HG02970 (cell line): Measurements from ENCODE around the gene CPNE5.

Experiments used
- ATAC-seq: cut with Tn5 transposase; IDR thresholded peaks from one replicate; pipeline ENCODE4 v1.9.1; 2021; ENCODE audit warnings: mild to moderate bottlenecking, moderate library complexity, moderate number of reproducible peaks; ENCODE audit not compliant: unreplicated experiment, low FRiP score

The CPNE5 gene

GRCh38 chr6:36858407-36858981 is 19.2 kb upstream of the CPNE5 start:
- ATAC-seq = no peak

- no peak for ATAC-seq
These were observed 18.1 kb upstream of the CPNE5 start for GRCh38 chr6:36857325-36857724.

- no peak for ATAC-seq
These were observed 17.0 kb upstream of the CPNE5 start for GRCh38 chr6:36856277-36856676.

GRCh38 chr6:36855750-36856149 is 16.5 kb upstream of the CPNE5 start:
- no peak for ATAC-seq

- ATAC-seq = no peak
These were observed 14.1 kb upstream of the CPNE5 start for GRCh38 chr6:36853325-36853724.

- ATAC-seq = no peak
These were observed 13.4 kb upstream of the CPNE5 start for GRCh38 chr6:36852481-36853147.

GRCh38 chr6:36851626-36852025 is 12.4 kb upstream of the CPNE5 start:
- ATAC-seq = no peak

GRCh38 chr6:36851149-36851614 is 11.9 kb upstream of the CPNE5 start:
- no peak for ATAC-seq

- ATAC-seq = no peak
These were observed 10.8 kb upstream of the CPNE5 start for GRCh38 chr6:36850021-36850420.

- ATAC-seq = no peak
These were observed 9.6 kb upstream of the CPNE5 start for GRCh38 chr6:36848658-36849441.

- no peak for ATAC-seq
These were observed 8.7 kb upstream of the CPNE5 start for GRCh38 chr6:36847991-36848390.

GRCh38 chr6:36847152-36847551 is 7.9 kb upstream of the CPNE5 start:
- ATAC-seq = no peak

GRCh38 chr6:36845233-36845632 is 6.0 kb upstream of the CPNE5 start:
- ATAC-seq = no peak

GRCh38 chr6:36844232-36845170 is 5.3 kb upstream of the CPNE5 start:
- no peak for ATAC-seq

GRCh38 chr6:36843170-36843569 is 3.9 kb upstream of the CPNE5 start:
- ATAC-seq = no peak

GRCh38 chr6:36841756-36842155 is 2.5 kb upstream of the CPNE5 start:
- ATAC-seq = no peak

GRCh38 chr6:36840432-36841403 is 1.5 kb upstream of the CPNE5 start:
- no peak for ATAC-seq

GRCh38 chr6:36839749-36840431 is 646 bp upstream of the CPNE5 start:
- ATAC-seq = no peak

- ATAC-seq = no peak
These were observed 1.6 kb downstream of the CPNE5 start for GRCh38 chr6:36837686-36838085.
